Heart left ventricle (tissue), 16 donors: ENCODE data around the gene SIRPB1. TPM values are rescaled to one million over a fixed set of nuclear protein-coding genes. Genes with fewer than 3 reads are reported as not detected.

Source experiments
- ATAC-seq, 4 donors: fragments of 200-7000 bp; cut with Tn5 transposase; one replicate each; pipeline ENCODE4 v1.9.1; 2020 to 2022; ENCODE audit warnings: moderate library complexity in 4 of 4, mild to moderate bottlenecking in 3 of 4, moderate number of reproducible peaks in 1 of 4
- DNase-seq, 5 donors: peaks; one replicate each; pipeline ENCODE4 v3.0.0-alpha.2; 2020
- H3K27ac ChIP-seq, 12 donors: fragments of 200-600 bp; sonication (generic) in 4 of 12; one replicate each; pipeline versions ENCODE4 v1.5.0 to v1.8.0; 2016 to 2022; ENCODE audit warnings: mild to moderate bottlenecking in 2 of 12
- H3K27me3 ChIP-seq, 9 donors: fragments of 200-600 bp; sonication (generic) in 2 of 9; one replicate each; pipeline versions ENCODE4 v1.5.1 to v1.8.0; 2016 to 2022; ENCODE audit warnings: mild to moderate bottlenecking in 3 of 9
- H3K36me3 ChIP-seq, 9 donors: fragments of 200-600 bp; sonication (generic) in 2 of 9; one replicate each; pipeline versions ENCODE4 v1.5.0 to v1.8.0; 2018 to 2022; ENCODE audit warnings: mild to moderate bottlenecking in 2 of 9
- H3K4me1 ChIP-seq, 12 donors: fragments of 200-600 bp; sonication (generic) in 4 of 12; one replicate each; pipeline versions ENCODE4 v1.5.0 to v1.8.0; 2016 to 2022; ENCODE audit warnings: mild to moderate bottlenecking in 3 of 12
- H3K4me3 ChIP-seq, 12 donors: fragments of 200-600 bp; sonication (generic) in 4 of 12; one replicate each; pipeline versions ENCODE4 v1.5.0 to v1.8.0; 2017 to 2022; ENCODE audit warnings: mild to moderate bottlenecking in 9 of 12, moderate library complexity in 4 of 12
- H3K9me3 ChIP-seq, 12 donors: fragments of 200-600 bp; sonication (generic) in 4 of 12; one replicate each; pipeline versions ENCODE4 v1.5.0 to v1.8.0; 2016 to 2022; ENCODE audit warnings: mild to moderate bottlenecking in 1 of 12
- CTCF ChIP-seq, 12 donors: fragments of 200-600 bp; sonication (generic) in 4 of 12; IDR thresholded peaks; one replicate each; pipeline versions ENCODE4 v1.5.0 to v1.8.0; 2018 to 2022; ENCODE audit warnings: antibody characterized with exemption in 12 of 12, mild to moderate bottlenecking in 5 of 12
- POLR2A ChIP-seq, 2 donors: fragments of 450-650 bp; IDR thresholded peaks; one replicate each; pipeline ENCODE4 v1.6.1; 2017; ENCODE audit warnings: antibody characterized with exemption in 2 of 2, mild to moderate bottlenecking in 2 of 2, moderate library complexity in 2 of 2
- WGBS, 4 donors: extraction: QIAGEN DNeasy Blood & Tissue Kit in 2 of 4; methylation state at CpG; one replicate each; pipeline versions ENCODE4 v1.1.5 to v1.1.7; 2013 to 2018; 5-methylcytosine and 5-hydroxymethylcytosine counted together
- intact Hi-C, 10 donors: fragments of 100-400 bp; cut with DNase I; formaldehyde crosslinking; loops; one replicate each; pipeline versions ENCODE4 v1.11.1 to v1.14.2; 2022
- polyA plus RNA-seq, 2 donors: library from polyadenylated mRNA; stranded (reverse); fragments of 200-250 nt; gene quantifications; one replicate each; pipeline ENCODE4 v1.2.3, GENCODE V29; 2013
- total RNA-seq, 9 donors: library from RNA; depleted of rRNA in 2 of 9; stranded (reverse); fragments of >200 nt in 2 of 9; fragmentation: NEBNext Ultra II Directional in 3 of 9; extraction: Animal tissue kit (Norgen Biotek cat#: 25700) in 3 of 9; gene quantifications; one replicate each; pipeline versions ENCODE4 v1.1.0 to v1.2.4, GENCODE V29; 2016 to 2023
- donor health status: ischemic (EF 13 %, LVEDD 7.1; RV severe dilation, severe dysfunction).
- donor health status: healthy with polysubstance abuse.
- donor health status: DM: no; HTN: yes; CAD: no.
- donor health status: DM: no; HTN: no; CAD: no.
- donor health status: ischemic (EF 25% LVEDD 6.9; RV normal size, moderate dysfunction).
- donor health status: ischemic (EF 25% LVEDD 5.7; RV mildly dilated, moderate dysfunction).
- donor health status: healthy.
- donor health status: DM: yes; HTN: yes; CAD: no.
- donor health status: ischemic (EF 35%, LVEDD 5.7; RV mildly dilated, moderate dysfunction).
- donor health status: nonischemic (EF 11% LVEDD 7.7; RV severe dilation, severe dysfunction).
- donor health status: DM: yes; HTN: yes; CAD: no.
- donor health status: PGD.
- donor health status: ischemic (EF 29% LVEDD 5.4; RV normal size, mild dysfunction).
- donor health status: nonischemic (EF 23%, LVEDD 6.1; RV moderate dilation, normal function).

Gene SIRPB1
- total and polyA plus RNA-seq, 11 donors: 0.19 to 14.0 (median 1.3) TPM

GRCh38 chr20:1632178-1632577 is 12.4 kb upstream of the SIRPB1 start:
- Histone ChIP-seq H3K4me3 (no peak overlapping the region), H3K4me1 (peaks cover 0 to 3% (median 0%) of the 10 kb centered on the region in 12 donors), H3K27me3 (peaks cover 0 to 17% (median 0%) of the 10 kb centered on the region in 9 donors), H3K9me3 (no peaks in the 10 kb centered on the region), H3K36me3 (no peaks in the 10 kb centered on the region), H3K27ac (no peak overlapping the region)
- TF ChIP-seq CTCF (IDR thresholded peaks at IDR 0.05): no peak
- no peak for TF ChIP-seq POLR2A (IDR thresholded peaks at IDR 0.05)
- ATAC-seq (no peak), DNase-seq (no peak)
- 89 to 94% (median 93%) methylated on average over 4 of the region's 4 CpGs for WGBS, 4 donors
- intact Hi-C loops: loop anchor here in 1 of 10 donors (10.0 kb wide), 1 partner anchor 77 kb away; the partner anchor contains the start of gene SIRPD

- Histone ChIP-seq H3K36me3 (no peaks in the 10 kb centered on the region), H3K4me3 (no peak overlapping the region), H3K9me3 (no peaks in the 10 kb centered on the region), H3K4me1 (peaks cover 0 to 10% (median 0%) of the 10 kb centered on the region in 12 donors), H3K27me3 (peaks cover 0 to 17% (median 0%) of the 10 kb centered on the region in 9 donors), H3K27ac (no peak overlapping the region)
- DNase-seq: no peak
- intact Hi-C loops: loop anchor here in 1 of 10 donors (10.0 kb wide), 1 partner anchor 77 kb away; the partner anchor contains the start of gene SIRPD
- ATAC-seq: no peak
- 61 to 68% (median 62%) methylated on average over 9 of the region's 9 CpGs for WGBS, 4 donors
- TF ChIP-seq POLR2A (IDR thresholded peaks at IDR 0.05) (no peak), CTCF (IDR thresholded peaks at IDR 0.05) (no peak)
Observed at GRCh38 chr20:1631309-1632151, 11.7 kb upstream of the SIRPB1 start.

DNA sequence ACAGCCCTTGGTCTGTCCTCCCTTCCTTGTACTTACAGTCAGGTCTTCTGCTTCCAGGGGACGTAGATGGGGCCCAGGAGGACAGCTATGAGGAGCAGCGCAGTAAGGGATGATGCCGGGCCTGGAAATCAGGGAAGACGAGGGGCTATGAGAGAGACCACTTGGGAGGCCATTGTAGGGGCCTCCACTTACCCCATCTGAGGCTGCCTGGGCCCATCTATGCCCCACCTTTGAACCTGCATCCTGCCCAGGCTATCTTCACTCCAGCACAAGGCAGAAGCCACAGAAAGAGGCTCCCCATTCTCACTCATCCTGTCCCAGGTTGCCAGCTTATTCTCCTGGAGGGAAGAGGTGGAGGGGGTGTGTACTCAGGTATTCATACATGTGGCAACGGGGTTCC is 10.4 kb upstream of the SIRPB1 start:
- Histone ChIP-seq H3K27ac (no peak overlapping the region), H3K9me3 (no peaks in the 10 kb centered on the region), H3K4me1 (peaks cover 0 to 13% (median 0%) of the 10 kb centered on the region in 12 donors), H3K27me3 (peaks cover 0 to 17% (median 0%) of the 10 kb centered on the region in 9 donors), H3K36me3 (no peaks in the 10 kb centered on the region), H3K4me3 (no peak overlapping the region)
- intact Hi-C loops: loop anchor here in 1 of 10 donors (10.0 kb wide), 1 partner anchor 75 kb away; the partner anchor contains the start of gene SIRPD
- ATAC-seq (no peak), DNase-seq (no peak)
- 77 to 91% (median 84%) methylated on average over 5 of the region's 5 CpGs for WGBS, 4 donors
- TF ChIP-seq CTCF (IDR thresholded peaks at IDR 0.05) (no peak), POLR2A (IDR thresholded peaks at IDR 0.05) (no peak)

DNA sequence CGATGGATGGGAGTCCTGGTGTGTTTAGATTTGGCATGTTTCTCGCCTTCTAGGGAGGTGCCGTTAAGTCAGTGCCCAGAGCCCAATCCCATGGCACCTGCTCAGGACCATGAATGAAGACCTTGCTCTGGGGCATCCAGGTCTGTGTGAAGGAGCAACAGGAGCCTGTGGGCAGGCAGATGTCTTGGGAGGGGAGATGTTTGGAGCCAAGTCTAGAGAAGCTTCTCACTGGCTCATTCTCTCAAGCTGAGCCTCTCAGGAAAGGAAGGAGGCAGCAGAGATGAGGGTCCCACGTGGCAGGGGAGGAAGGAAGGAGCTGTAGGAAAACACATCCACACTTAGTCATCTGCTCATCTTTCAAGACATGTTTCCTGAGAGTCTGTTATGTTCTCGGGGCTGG is 9.5 kb upstream of the SIRPB1 start:
- intact Hi-C loops: no loop called here
- 67 to 76% (median 71%) methylated on average over 5 of the region's 5 CpGs for WGBS, 4 donors
- H3K4me1 ChIP-seq: peaks cover 0 to 17% (median 0%) of the 10 kb centered on the region in 12 donors
- H3K27me3 ChIP-seq: peaks cover 0 to 17% (median 0%) of the 10 kb centered on the region in 9 donors
- H3K9me3 ChIP-seq: no peaks in the 10 kb centered on the region
- DNase-seq: no peak
- no peak overlapping the region for H3K4me3 ChIP-seq
- ATAC-seq: no peak
- no peaks in the 10 kb centered on the region for H3K36me3 ChIP-seq
- H3K27ac ChIP-seq: no peak overlapping the region
- TF ChIP-seq POLR2A (IDR thresholded peaks at IDR 0.05) (no peak), CTCF (IDR thresholded peaks at IDR 0.05) (no peak)
